Left lung (tissue), 10 donors: ENCODE measurements around the gene DLEC1. TPM values are rescaled to one million over a fixed set of nuclear protein-coding genes. Genes with fewer than 3 reads are reported as not detected.
"Not testable (repeated sequence)": the region's sequence is repeated elsewhere in the genome, so short reads cannot be mapped to it uniquely, and the experiment has no call there.

ENCODE experiments used
- ATAC-seq: fragments of 200-7000 bp; cut with Tn5 transposase; one replicate; pipeline ENCODE4 v1.9.1; 2020; ENCODE audit warnings: moderate library complexity
- DNase-seq, 4 donors: peaks; one replicate each; pipeline ENCODE4 v3.0.0-alpha.2; 2013 to 2020
- H3K27ac ChIP-seq, 2 donors: fragments of 200-600 bp; sonication (generic) in 1 of 2; one replicate each; pipeline versions ENCODE4 v1.5.0 to v1.8.0; 2020 to 2021
- H3K27me3 ChIP-seq, 2 donors: fragments of 200-600 bp; sonication (generic) in 1 of 2; one replicate each; pipeline versions ENCODE4 v1.5.0 to v1.8.0; 2020 to 2021
- H3K36me3 ChIP-seq, 2 donors: fragments of 200-600 bp; sonication (generic) in 1 of 2; one replicate each; pipeline versions ENCODE4 v1.5.0 to v1.8.0; 2020 to 2021
- H3K4me1 ChIP-seq, 2 donors: fragments of 200-600 bp; one replicate each; pipeline ENCODE4 v1.8.0; 2021
- H3K4me3 ChIP-seq, 2 donors: fragments of 200-600 bp; sonication (generic) in 1 of 2; one replicate each; pipeline versions ENCODE4 v1.5.0 to v1.8.0; 2020 to 2021; ENCODE audit warnings: mild to moderate bottlenecking in 1 of 2
- H3K9me3 ChIP-seq, 2 donors: fragments of 200-600 bp; sonication (generic) in 1 of 2; one replicate each; pipeline versions ENCODE4 v1.5.0 to v1.8.0; 2020 to 2021
- CTCF ChIP-seq, 2 donors: fragments of 200-600 bp; sonication (generic) in 1 of 2; IDR thresholded peaks; one replicate each; pipeline versions ENCODE4 v1.5.0 to v1.8.0; 2021; ENCODE audit warnings: antibody characterized with exemption in 2 of 2
- intact Hi-C, 2 donors: fragments of 100-400 bp; cut with DNase I; formaldehyde crosslinking; loops; one replicate each; pipeline versions ENCODE4 v1.11.2 to v1.14.2; 2022
- polyA plus RNA-seq, 6 donors: library from polyadenylated mRNA; unstranded; fragments of 120-200 nt; gene quantifications; one replicate each; pipeline ENCODE4 v1.2.1, GENCODE V29; 2013; ENCODE audit not compliant: insufficient read length in 6 of 6
- total RNA-seq, 2 donors: library from RNA; stranded (reverse); fragmentation: NEBNext Ultra II Directional; extraction: Animal tissue kit (Norgen Biotek cat#: 25700); gene quantifications; one replicate each; pipeline ENCODE4 v1.2.1, GENCODE V29; 2021
- donor health status: DM: no; HTN: yes; CAD: no.
- donor health status: DM: no; HTN: no; CAD: no.

DLEC1 gene
- total and polyA plus RNA-seq, 8 donors, result 2.8 to 10.5 (median 6.1) TPM

DNA sequence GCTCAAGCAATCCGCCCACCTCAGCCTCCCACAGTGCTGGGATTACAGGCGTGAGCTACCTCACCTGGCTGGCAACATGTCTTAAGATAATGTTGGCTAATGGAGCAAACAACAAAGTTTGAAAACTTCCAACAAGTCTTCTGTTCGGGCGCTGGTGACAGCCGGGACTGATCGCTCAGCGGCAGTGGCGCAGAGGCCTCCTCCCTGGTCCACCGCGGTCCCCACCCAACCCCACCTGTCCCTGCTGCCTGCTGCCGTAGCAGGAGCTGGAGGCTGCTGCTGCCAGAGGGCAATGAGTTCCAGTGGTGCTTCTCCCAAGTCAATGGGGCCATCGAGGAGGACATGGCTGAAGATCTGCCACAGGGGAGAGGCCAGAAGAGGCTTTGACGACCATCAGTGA lies 12.1 kb downstream of the DLEC1 start:
- Histone ChIP-seq H3K4me3 (no peak overlapping the region), H3K27me3 (no peaks in the 10 kb centered on the region), H3K27ac (no peak overlapping the region), H3K4me1 (no peaks in the 10 kb centered on the region), H3K36me3 (no peaks in the 10 kb centered on the region), H3K9me3 (no peaks in the 10 kb centered on the region)
- intact Hi-C loops, result no loop called here
- TF ChIP-seq CTCF (IDR thresholded peaks at IDR 0.05), result no peak
- no peak for ATAC-seq
- no peak for DNase-seq

DNA sequence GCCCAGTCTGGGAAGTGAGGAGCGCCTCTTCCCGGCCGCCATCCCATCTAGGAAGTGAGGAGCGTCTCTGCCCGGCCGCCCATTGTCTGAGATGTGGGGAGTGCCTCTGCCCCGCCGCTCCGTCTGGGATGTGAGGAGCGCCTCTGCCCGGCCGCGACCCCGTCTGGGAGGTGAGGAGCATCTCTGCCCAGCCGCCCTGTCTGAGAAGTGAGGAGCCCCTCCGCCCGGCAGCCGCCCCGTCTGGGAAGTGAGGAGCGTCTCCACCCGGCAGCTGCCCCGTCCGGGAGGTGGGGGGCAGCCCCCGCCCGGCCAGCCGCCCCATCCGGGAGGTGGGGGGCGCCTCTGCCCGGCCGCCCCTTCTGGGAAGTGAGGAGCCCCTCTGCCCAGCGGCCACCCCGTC lies 14.3 kb downstream of the DLEC1 start:
- H3K9me3 ChIP-seq, intact Hi-C loops, DNase-seq, H3K27me3 ChIP-seq, H3K27ac ChIP-seq, H3K4me1 ChIP-seq, H3K36me3 ChIP-seq, H3K4me3 ChIP-seq, ATAC-seq: not testable (repeated sequence)

DNA sequence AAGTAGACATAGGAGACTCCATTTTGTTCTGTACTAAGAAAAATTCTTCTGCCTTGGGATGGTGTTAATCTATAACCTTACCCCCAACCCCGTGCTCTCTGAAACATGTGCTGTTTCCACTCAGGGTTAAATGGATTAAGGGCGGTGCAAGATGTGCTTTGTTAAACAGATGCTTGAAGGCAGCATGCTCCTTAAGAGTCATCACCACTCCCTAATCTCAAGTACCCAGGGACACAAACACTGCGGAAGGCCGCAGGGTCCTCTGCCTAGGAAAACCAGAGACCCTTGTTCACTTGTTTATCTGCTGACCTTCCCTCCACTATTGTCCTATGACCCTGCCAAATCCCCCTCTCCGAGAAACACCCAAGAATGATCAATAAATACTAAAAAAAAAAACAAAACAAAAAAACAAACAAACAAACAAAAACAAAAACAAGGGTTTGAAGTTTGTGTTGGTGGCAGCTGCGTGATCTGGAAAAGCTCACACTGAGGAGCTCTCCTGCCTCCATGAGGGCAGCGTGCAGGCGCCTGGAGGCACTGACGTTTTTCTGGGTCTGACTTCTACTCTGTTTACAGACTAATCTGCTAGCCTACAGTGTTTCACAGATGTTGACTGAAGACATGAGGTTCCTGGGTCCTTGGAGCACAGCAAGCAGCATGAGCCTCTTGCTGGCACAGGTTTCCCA lies 14.9 kb downstream of the DLEC1 start:
- H3K4me1 ChIP-seq, intact Hi-C loops, H3K9me3 ChIP-seq, H3K36me3 ChIP-seq, H3K4me3 ChIP-seq, H3K27ac ChIP-seq, H3K27me3 ChIP-seq: not testable (repeated sequence)
- peak in 1 of 4 donors; percentile 46 for DNase-seq
- ATAC-seq, result peak; percentile 61

GRCh38 chr3:38054499-38055001 lies 15.5 kb downstream of the DLEC1 start:
- TF ChIP-seq CTCF (IDR thresholded peaks at IDR 0.05), result no peak
- Histone ChIP-seq H3K36me3 (no peaks in the 10 kb centered on the region), H3K9me3 (no peaks in the 10 kb centered on the region), H3K27ac (no peak overlapping the region), H3K27me3 (no peaks in the 10 kb centered on the region), H3K4me1 (no peaks in the 10 kb centered on the region), H3K4me3 (no peak overlapping the region)
- DNase-seq (no peak), ATAC-seq (peak; percentile 88)
- intact Hi-C loops, result no loop called here

- Histone ChIP-seq H3K4me3 (no peak overlapping the region), H3K27me3 (no peaks in the 10 kb centered on the region), H3K27ac (no peak overlapping the region), H3K4me1 (no peaks in the 10 kb centered on the region), H3K9me3 (no peaks in the 10 kb centered on the region), H3K36me3 (no peaks in the 10 kb centered on the region)
- intact Hi-C loops, result no loop called here
- no peak for TF ChIP-seq CTCF (IDR thresholded peaks at IDR 0.05)
- DNase-seq (no peak), ATAC-seq (no peak)
Observed at GRCh38 chr3:38059148-38059547, 20.1 kb downstream of the DLEC1 start.

DNA sequence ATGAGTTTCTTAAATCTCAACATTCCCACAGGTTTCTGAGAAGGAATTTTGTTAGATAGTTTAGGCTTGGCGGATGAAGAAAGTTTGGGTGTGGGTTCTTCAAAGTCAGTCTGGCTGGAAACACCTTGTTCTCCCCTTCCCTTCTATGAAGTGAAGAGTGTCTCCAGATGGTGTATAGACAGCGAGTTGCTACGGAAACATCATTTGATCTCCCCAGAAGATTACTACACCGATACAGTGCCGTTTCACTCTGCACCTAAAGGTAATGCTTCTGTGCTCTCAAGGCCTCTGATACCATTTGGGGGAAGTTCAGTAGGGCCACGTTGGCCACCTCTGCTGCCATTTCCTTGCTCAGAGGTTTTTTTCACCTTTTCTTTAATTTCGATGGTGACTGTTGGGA lies 20.6 kb downstream of the DLEC1 start:
- H3K27ac ChIP-seq, result no peak overlapping the region
- TF ChIP-seq CTCF (IDR thresholded peaks at IDR 0.05), result no peak
- H3K4me3 ChIP-seq, result no peak overlapping the region
- no peaks in the 10 kb centered on the region for H3K4me1 ChIP-seq
- H3K36me3 ChIP-seq, result no peaks in the 10 kb centered on the region
- ATAC-seq (no peak), DNase-seq (no peak)
- H3K9me3 ChIP-seq, result no peaks in the 10 kb centered on the region
- H3K27me3 ChIP-seq, result no peaks in the 10 kb centered on the region
- intact Hi-C loops, result no loop called here
